ENCODE results near the gene C11orf16. TPM values are rescaled to one million over a fixed set of nuclear protein-coding genes. Genes with fewer than 3 reads are reported as not detected.

C11orf16 gene
- total and polyA plus RNA-seq, 2 of the 4 experiments (the other 2 are of a cell fraction), result not detected

DNA sequence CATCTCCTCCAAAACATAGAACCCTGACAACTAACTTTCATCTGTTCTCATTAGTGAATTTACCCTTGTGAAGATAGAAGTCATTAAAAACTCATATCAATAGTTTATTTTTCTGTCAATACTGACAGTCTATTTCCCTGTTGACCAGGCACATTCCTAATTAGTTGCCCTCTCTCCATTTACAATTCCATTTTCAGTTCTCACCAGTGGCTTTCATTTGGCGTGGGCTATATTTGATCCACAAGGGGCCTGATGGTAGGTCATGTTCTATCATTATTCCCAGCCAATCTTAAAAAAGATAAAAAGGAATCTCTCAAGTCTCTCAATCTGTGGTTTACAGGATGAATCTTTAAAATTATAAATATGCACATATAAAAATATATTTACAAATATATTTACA, 25.6 kb downstream of the C11orf16 start:
- WGBS, 2 experiments (ENCODE audit: extremely low coverage in 2 of 2, insufficient read length in 1 of 2), result no CpG with 5 or more reads among the region's 1 CpG
- Histone ChIP-seq H4K91ac (ENCODE audit: insufficient read depth, low read depth, low read length) (peak overlapping the region; percentile 19; the same call in 1 of the 2 replicates), H2BK20ac (ENCODE audit: low read depth, low read length) (peak overlapping the region; percentile 80; the same call in 1 of the 2 replicates), H4K20me1 (ENCODE audit: insufficient read depth, low read length) (no peaks in the 10 kb centered on the region), H3K9ac (ENCODE audit: low read depth, low read length) (no peak overlapping the region), H3K56ac (ENCODE audit: extremely low read depth, insufficient read depth, low read length) (no peak overlapping the region), H2AFZ (replicated peaks; ENCODE audit: low read length, poor library complexity) (no peak overlapping the region), H3K18ac (ENCODE audit: low read depth, low read length) (peak overlapping the region; percentile 40; the same call in 1 of the 2 replicates), H4K8ac (ENCODE audit: low read depth in 2 of 2, low read length in 2 of 2) (peak overlapping the region in 1 of 2 experiments; percentile 46; a peak in 1 of 4 replicates), H3K27me3 (ENCODE audit: control insufficient read depth, insufficient read depth, low read length) (no peaks in the 10 kb centered on the region), H3K79me1 (ENCODE audit: low read depth in 1 of 2, low read length in 2 of 2) (peaks cover under 1 to 13% of the 10 kb centered on the region in 2 experiments; a peak in 3 of 4 replicates), H3K4me2 (ENCODE audit: low read depth, low read length) (no peak overlapping the region; the same call in 1 of the 2 replicates), H2AK9ac (replicated peaks; ENCODE audit: low read depth, low read length, poor library complexity) (no peak overlapping the region), H3K14ac (replicated peaks; ENCODE audit: low read depth, low read length) (no peak overlapping the region; the same call in 1 of the 2 replicates), H2BK15ac (ENCODE audit: low read depth, low read length) (no peak overlapping the region; the same call in 2 of the 3 replicates), H4K5ac (ENCODE audit: low read depth, low read length) (no peak overlapping the region), H2BK120ac (ENCODE audit: low read depth, low read length) (peak overlapping the region; percentile 65; the same call in 1 of the 2 replicates), H3K36me3 (ENCODE audit: control insufficient read depth, insufficient read depth, low read length) (no peaks in the 10 kb centered on the region), H3K4me1 (ENCODE audit: control insufficient read depth, insufficient read depth, low read length) (peaks cover 2% of the 10 kb centered on the region; the same call in 1 of the 2 replicates), H3K27ac (ENCODE audit: insufficient read depth, low read length) (no peak overlapping the region; the same call in 1 of the 2 replicates), H2AK5ac (ENCODE audit: low read depth, low read length) (peak overlapping the region; percentile 63; the same call in 1 of the 2 replicates), H2BK5ac (ENCODE audit: low read depth, low read length, poor library complexity, severe bottlenecking) (peak overlapping the region; percentile 25), H3K23ac (ENCODE audit: low read depth, low read length) (peak overlapping the region; percentile 0; the same call in 1 of the 2 replicates), H3K4ac (ENCODE audit: low read depth, low read length) (peak overlapping the region; percentile 40; the same call in 1 of the 2 replicates), H3K9me3 (ENCODE audit: control insufficient read depth, insufficient read depth, low read length) (no peaks in the 10 kb centered on the region), H3K9me1 (ENCODE audit: insufficient read depth, low read length) (peaks cover 2% of the 10 kb centered on the region; the same call in 1 of the 2 replicates), H3K4me3 (ENCODE audit: insufficient read depth, low read depth, low read length) (no peak overlapping the region)
- dilution Hi-C loops (cut with HindIII; ENCODE audit: low sequenced_read_pairs, unreplicated experiment), result no loop called here
- intact Hi-C loops (cut with micrococcal nuclease), result loop anchor here (5.0 kb wide), 1 partner anchor 35 kb away; no protein-coding TSS in a partner anchor
- ATAC-seq (ENCODE audit: low read depth) (no peak), DNase-seq (no peak)
- ChIA-PET POLR2A (ENCODE audit: unreplicated experiment) (no interaction called here), CTCF (no interaction called here)
- no TSS peak for BruUV-seq (replicated peaks)
- no peak for TF ChIP-seq MXI1 (IDR thresholded peaks at IDR 0.05; ENCODE audit: borderline replicate concordance, low read depth, low read length)
- no peak for TF ChIP-seq SMC3 (IDR thresholded peaks at IDR 0.05; ENCODE audit: low read depth, low read length)
- in situ Hi-C loops (cut with MboI; ENCODE audit: low sequenced_read_pairs), result no loop called here

Measured in IMR-90 (cell line).